ENCODE results near the gene PHLDB1.

The PHLDB1 gene

DNA sequence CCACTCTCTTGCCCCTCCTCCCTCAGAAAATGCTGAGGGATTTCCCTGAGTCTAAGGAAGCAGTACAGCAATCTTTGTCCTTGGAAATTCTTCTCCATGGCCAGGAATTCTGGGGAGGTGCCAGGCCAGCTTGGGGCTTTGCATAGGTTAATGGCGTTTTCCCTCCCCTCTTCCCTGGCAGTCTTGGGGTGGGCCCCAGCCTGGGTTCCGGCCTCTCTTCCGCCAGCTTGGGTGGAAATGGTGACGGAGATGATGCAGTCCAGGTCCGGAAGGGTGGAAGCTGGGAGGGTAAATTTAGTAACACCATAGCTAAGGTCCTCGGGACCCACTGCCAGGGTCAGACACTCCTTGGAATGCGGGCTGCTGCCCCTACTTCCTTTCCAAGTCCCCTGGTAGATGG is 5.0 kb downstream of the PHLDB1 start:
- no peak overlapping the region for H3K4me3 ChIP-seq (replicated peaks; ENCODE audit: low read depth, low read length)
- TF ChIP-seq, protein P1, sequence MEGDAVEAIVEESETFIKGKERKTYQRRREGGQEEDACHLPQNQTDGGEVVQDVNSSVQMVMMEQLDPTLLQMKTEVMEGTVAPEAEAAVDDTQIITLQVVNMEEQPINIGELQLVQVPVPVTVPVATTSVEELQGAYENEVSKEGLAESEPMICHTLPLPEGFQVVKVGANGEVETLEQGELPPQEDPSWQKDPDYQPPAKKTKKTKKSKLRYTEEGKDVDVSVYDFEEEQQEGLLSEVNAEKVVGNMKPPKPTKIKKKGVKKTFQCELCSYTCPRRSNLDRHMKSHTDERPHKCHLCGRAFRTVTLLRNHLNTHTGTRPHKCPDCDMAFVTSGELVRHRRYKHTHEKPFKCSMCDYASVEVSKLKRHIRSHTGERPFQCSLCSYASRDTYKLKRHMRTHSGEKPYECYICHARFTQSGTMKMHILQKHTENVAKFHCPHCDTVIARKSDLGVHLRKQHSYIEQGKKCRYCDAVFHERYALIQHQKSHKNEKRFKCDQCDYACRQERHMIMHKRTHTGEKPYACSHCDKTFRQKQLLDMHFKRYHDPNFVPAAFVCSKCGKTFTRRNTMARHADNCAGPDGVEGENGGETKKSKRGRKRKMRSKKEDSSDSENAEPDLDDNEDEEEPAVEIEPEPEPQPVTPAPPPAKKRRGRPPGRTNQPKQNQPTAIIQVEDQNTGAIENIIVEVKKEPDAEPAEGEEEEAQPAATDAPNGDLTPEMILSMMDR (IDR thresholded peaks at IDR 0.05; ENCODE audit: low read depth, low read length, missing control alignments), result no peak
- DNase-seq (ENCODE audit: extremely low read depth, low read depth), result no peak

- TF ChIP-seq, protein P1 (IDR thresholded peaks at IDR 0.05; ENCODE audit: low read depth, low read length, missing control alignments), result no peak
- no peak for DNase-seq (ENCODE audit: extremely low read depth, low read depth)
- no peak overlapping the region for H3K4me3 ChIP-seq (replicated peaks; ENCODE audit: low read depth, low read length)
These were observed 7.1 kb downstream of the PHLDB1 start for GRCh38 chr11:118614511-118614910.

DNA sequence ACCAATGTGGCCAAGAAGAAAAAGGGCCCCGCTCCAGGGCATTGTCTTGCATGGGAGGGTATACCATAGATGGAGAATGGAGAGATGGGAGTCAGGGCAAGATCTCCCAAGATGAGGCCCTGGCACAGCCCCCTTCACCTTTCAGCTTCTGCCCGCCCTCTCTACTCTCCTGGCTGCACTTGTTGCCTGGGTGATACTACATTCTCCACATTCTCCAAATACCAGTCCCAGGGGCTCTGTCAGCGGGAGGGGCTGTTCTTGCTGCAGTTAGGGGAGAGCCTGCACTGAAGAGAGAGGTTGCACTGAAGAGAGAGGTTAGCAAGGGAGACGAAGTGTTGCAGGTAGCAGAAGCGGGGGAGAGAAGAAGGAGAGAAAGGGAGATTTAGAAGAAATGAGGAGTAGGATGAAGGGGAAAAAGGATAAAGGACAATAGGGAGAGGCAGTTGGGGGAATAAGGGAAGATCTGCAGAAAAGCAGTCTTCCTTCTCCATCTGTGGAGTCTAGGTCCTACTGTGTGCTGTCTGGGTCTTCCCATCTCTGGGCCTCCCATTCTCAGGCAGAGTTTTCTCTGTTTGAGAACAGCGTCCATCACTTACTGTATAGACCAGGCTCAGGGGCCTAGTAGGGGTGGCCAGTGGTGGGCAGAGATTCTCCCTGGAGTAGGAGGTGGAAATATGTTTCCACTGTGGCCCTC is 8.0 kb downstream of the PHLDB1 start:
- TF ChIP-seq, protein P1 (IDR thresholded peaks at IDR 0.05; ENCODE audit: low read depth, low read length, missing control alignments), result no peak
- no peak for DNase-seq (ENCODE audit: extremely low read depth, low read depth)
- H3K4me3 ChIP-seq (replicated peaks; ENCODE audit: low read depth, low read length), result no peak overlapping the region

- no peak for DNase-seq (ENCODE audit: extremely low read depth, low read depth)
- no peak overlapping the region for H3K4me3 ChIP-seq (replicated peaks; ENCODE audit: low read depth, low read length)
- TF ChIP-seq, protein P1 (IDR thresholded peaks at IDR 0.05; ENCODE audit: low read depth, low read length, missing control alignments), result no peak
These were observed 8.6 kb downstream of the PHLDB1 start for GRCh38 chr11:118615976-118616371.

- TF ChIP-seq, protein P1 (IDR thresholded peaks at IDR 0.05; ENCODE audit: low read depth, low read length, missing control alignments), result no peak
- DNase-seq (ENCODE audit: extremely low read depth, low read depth), result no peak
- peak overlapping the region; percentile 12; the same call in 1 of the 2 replicates for H3K4me3 ChIP-seq (replicated peaks; ENCODE audit: low read depth, low read length)
These were observed 10.9 kb downstream of the PHLDB1 start for GRCh38 chr11:118618115-118618990.

- peak overlapping the region; percentile 12 for H3K4me3 ChIP-seq (replicated peaks; ENCODE audit: low read depth, low read length)
- peak; percentile 70 for DNase-seq (ENCODE audit: extremely low read depth, low read depth)
- TF ChIP-seq, protein P1 (IDR thresholded peaks at IDR 0.05; ENCODE audit: low read depth, low read length, missing control alignments), result no peak
These were observed 11.6 kb downstream of the PHLDB1 start for GRCh38 chr11:118618991-118619375.

All from HFF-Myc (cell line).